B cell (primary cell): ENCODE results near the gene KRTAP4-3. TPM values are rescaled to one million over a fixed set of nuclear protein-coding genes. Genes with fewer than 3 reads are reported as not detected.

Source experiments
- ATAC-seq: fragments of 200-7000 bp; cut with Tn5 transposase; one replicate; pipeline ENCODE4 v1.10.0; 2021; ENCODE audit warnings: low read depth, mild to moderate bottlenecking, moderate number of reproducible peaks, moderate library complexity
- CTCF ChIA-PET: fragments of 350-600 bp; sonication (Branson Sonifier 250); formaldehyde crosslinking; loops from one replicate; lab custom pipeline; 2021; ENCODE audit warnings: antibody characterized with exemption, inconsistent platforms; lab: Charles Lee
- POLR2A ChIA-PET: fragments of 350-600 bp; sonication (Branson Sonifier 250); formaldehyde crosslinking; loops from one replicate; lab custom pipeline; 2021; ENCODE audit warnings: antibody characterized with exemption; lab: Charles Lee
- DNase-seq: peaks from one replicate; pipeline ENCODE4 v3.0.0; 2013
- H2AFZ ChIP-seq: 2 replicates; pipeline ENCODE4 v1.6.1; 2012; ENCODE audit warnings: mild to moderate bottlenecking, low read depth, low read length; ENCODE audit not compliant: insufficient read depth, poor library complexity, severe bottlenecking
- H3K27ac ChIP-seq, 2 donors: 1 replicate in 1 of 2; 2 replicates in 1 of 2; pipeline ENCODE4 v1.5.1; 2012 to 2013; ENCODE audit warnings: low read length in 2 of 2, mild to moderate bottlenecking in 2 of 2, moderate library complexity in 1 of 2
- H3K27me3 ChIP-seq, 4 experiments: fragments of 200-600 bp in 1 of 4; sonication (generic) in 1 of 4; replicated peaks in 1 of 4; 1 replicate in 2 of 4; 2 replicates in 2 of 4; pipeline versions ENCODE4 v1.6.1 to v1.7.0; 2013 to 2016; ENCODE audit warnings: low read length in 3 of 4, mild to moderate bottlenecking in 2 of 4, mixed read lengths in 1 of 4, moderate library complexity in 1 of 4; ENCODE audit not compliant: insufficient read depth in 4 of 4, control insufficient read depth in 3 of 4; ENCODE audit errors: control extremely low read depth in 1 of 4
- H3K36me3 ChIP-seq, 2 experiments: replicated peaks in 1 of 2; 1 replicate in 1 of 2; 2 replicates in 1 of 2; pipeline versions ENCODE4 v1.6.1 to v1.7.1; 2013; ENCODE audit warnings: low read length in 1 of 2; ENCODE audit not compliant: insufficient read depth in 2 of 2, control insufficient read depth in 1 of 2; ENCODE audit errors: control extremely low read depth in 1 of 2, extremely low read depth in 1 of 2
- H3K4me1 ChIP-seq, 2 donors: fragments of 200-600 bp in 1 of 2; sonication (generic) in 1 of 2; 1 replicate in 1 of 2; 2 replicates in 1 of 2; pipeline versions ENCODE4 v1.5.1 to v1.6.1; 2013 to 2017; ENCODE audit warnings: low read length in 2 of 2; ENCODE audit not compliant: control insufficient read depth in 2 of 2, insufficient read depth in 2 of 2
- H3K4me2 ChIP-seq: replicated peaks from 2 replicates; pipeline ENCODE3; 2012; ENCODE audit warnings: mild to moderate bottlenecking, low read depth, low read length; ENCODE audit not compliant: poor library complexity, severe bottlenecking
- H3K4me3 ChIP-seq, 5 experiments: fragments of 200-600 bp in 1 of 5; sonication (generic) in 1 of 5; 1 replicate in 3 of 5; 2 replicates in 2 of 5; pipeline versions ENCODE4 v1.5.1 to v1.7.0; 2011 to 2016; ENCODE audit warnings: low read length in 4 of 5, mild to moderate bottlenecking in 4 of 5, low read depth in 2 of 5, control low read depth in 1 of 5, moderate library complexity in 1 of 5; ENCODE audit not compliant: insufficient read depth in 1 of 5; ENCODE audit errors: control extremely low read depth in 1 of 5, extremely low read depth in 1 of 5
- H3K79me2 ChIP-seq: fragments of 200-600 bp; sonication (generic); one replicate; pipeline ENCODE4 v1.6.0; 2016; ENCODE audit warnings: low read length; ENCODE audit not compliant: control insufficient read depth, insufficient read depth
- H3K9ac ChIP-seq: fragments of 200-600 bp; sonication (generic); 2 replicates; pipeline ENCODE4 v1.6.1; 2017; ENCODE audit warnings: mild to moderate bottlenecking, low read length, moderate library complexity
- H3K9me3 ChIP-seq, 3 donors: one replicate each; pipeline versions ENCODE4 v1.6.1 to v1.7.1; 2013; ENCODE audit warnings: low read length in 2 of 3; ENCODE audit not compliant: control insufficient read depth in 2 of 3, insufficient read depth in 1 of 3; ENCODE audit errors: control extremely low read depth in 1 of 3
- H4K20me1 ChIP-seq: 2 replicates; pipeline ENCODE4 v1.6.0; 2012; ENCODE audit warnings: mild to moderate bottlenecking, low read length; ENCODE audit not compliant: insufficient read depth, control insufficient read depth, poor library complexity, severe bottlenecking
- H3K27ac Mint-ChIP-seq: one replicate; pipeline ENCODE4 v1.8.0; 2021; ENCODE audit warnings: mixed read lengths
- H3K27me3 Mint-ChIP-seq: one replicate; pipeline ENCODE4 v1.8.0; 2021; ENCODE audit warnings: mixed read lengths
- H3K4me1 Mint-ChIP-seq: one replicate; pipeline ENCODE4 v1.8.0; 2021; ENCODE audit warnings: mixed read lengths
- H3K4me3 Mint-ChIP-seq: one replicate; pipeline ENCODE4 v1.8.0; 2021; ENCODE audit warnings: mixed read lengths
- H3K9me3 Mint-ChIP-seq: one replicate; pipeline ENCODE4 v1.8.0; 2022; ENCODE audit warnings: mixed read lengths; ENCODE audit not compliant: insufficient read depth
- EZH2 ChIP-seq: IDR thresholded peaks from 2 replicates; pipeline ENCODE4 v1.6.1; 2012; ENCODE audit warnings: borderline replicate concordance, low read depth, mild to moderate bottlenecking, moderate library complexity, low read length; ENCODE audit not compliant: insufficient read depth, poor library complexity, severe bottlenecking
- WGBS: methylation state at CpG from one replicate; pipeline ENCODE4 v1.1.5; 2013; ENCODE audit warnings: missing lambda C conversion rate; ENCODE audit not compliant: insufficient coverage; 5-methylcytosine and 5-hydroxymethylcytosine counted together
- intact Hi-C: fragments of 100-400 bp; cut with micrococcal nuclease; formaldehyde crosslinking; loops from one replicate; pipeline ENCODE4 v1.10.0; 2022
- polyA minus RNA-seq: library from RNA; depleted of rRNA, polyadenylated mRNA; stranded (reverse); fragments of >200 nt; gene quantifications from 2 replicates; pipeline ENCODE4 v1.2.3, GENCODE V29; 2012
- polyA plus RNA-seq: library from polyadenylated mRNA; depleted of rRNA; stranded (reverse); fragments of >200 nt; gene quantifications from 2 replicates; pipeline ENCODE4 v1.2.3, GENCODE V29; 2012
- total RNA-seq, 2 donors: library from RNA; stranded (reverse); fragments of 120-200 nt in 1 of 2; gene quantifications; 1 replicate in 1 of 2; 2 replicates in 1 of 2; pipeline versions ENCODE4 v1.2.3 to v1.2.4, GENCODE V29; 2013 to 2022
- TF ChIP-seq, protein P1 (sequence below): fragments of 200-600 bp; IDR thresholded peaks from one replicate; pipeline ENCODE4 v1.8.0; 2022; ENCODE audit warnings: antibody characterized with exemption, mild to moderate bottlenecking

Gene KRTAP4-3
- total RNA-seq = not detected in 2 replicates
- not detected for total RNA-seq (2013)
- not detected in 2 replicates for polyA plus RNA-seq
- polyA minus RNA-seq = not detected in 2 replicates

DNA sequence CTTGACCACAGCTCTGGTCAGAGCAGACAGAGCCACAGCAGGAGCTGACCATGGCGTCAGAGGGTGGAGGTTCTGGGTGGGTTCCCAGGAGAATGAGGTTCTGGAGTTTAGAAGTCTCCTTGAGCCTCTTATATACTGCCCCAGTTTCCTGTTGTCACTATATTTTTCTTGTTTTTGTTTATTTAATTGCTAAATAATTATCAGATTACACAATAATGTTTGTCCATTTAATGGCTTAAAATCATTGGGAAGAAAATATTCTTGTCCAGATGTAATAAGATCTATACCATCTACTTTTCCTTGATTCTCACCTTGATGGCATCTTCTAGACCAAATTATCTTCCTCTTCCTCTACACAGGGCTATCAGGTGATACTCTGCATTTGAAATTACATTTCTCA lies at the start of gene KRTAP4-3:
Gene KRTAP4-3, minus strand, starts transcription at position 101 of the 400 bp plus-strand sequence. Its CDS starts 49 bp downstream, at position 52.
- Histone ChIP-seq H4K20me1 (no peaks in the 10 kb centered on the region), H3K9me3 (peaks cover 0 to 6% (median 0%) of the 10 kb centered on the region in 3 donors), H3K79me2 (no peaks in the 10 kb centered on the region), H3K4me2 (no peak within 1 kb of the TSS), H2AFZ (no peak within 1 kb of the TSS), H3K4me3 (no peak within 1 kb of the TSS), H3K9ac (no peak within 1 kb of the TSS), H3K27me3 (no peaks in the 10 kb centered on the region), H3K27ac (no peak within 1 kb of the TSS), H3K4me1 (no peaks in the 10 kb centered on the region), H3K36me3 (no peaks in the 10 kb centered on the region)
- Mint-ChIP-seq H3K27me3 (peaks cover 12% of the 10 kb centered on the region), H3K4me1 (peaks cover 3% of the 10 kb centered on the region), H3K9me3 (no peaks in the 10 kb centered on the region), H3K4me3 (no peak within 1 kb of the TSS), H3K27ac (no peak within 1 kb of the TSS)
- ChIA-PET CTCF (interaction anchor here (0.9 kb wide), 1 partner anchor 154 kb away, joined by 3 read pairs; no protein-coding TSS in a partner anchor), POLR2A (no interaction called here)
- TF ChIP-seq EZH2 = no peak
- TF ChIP-seq, protein P1, sequence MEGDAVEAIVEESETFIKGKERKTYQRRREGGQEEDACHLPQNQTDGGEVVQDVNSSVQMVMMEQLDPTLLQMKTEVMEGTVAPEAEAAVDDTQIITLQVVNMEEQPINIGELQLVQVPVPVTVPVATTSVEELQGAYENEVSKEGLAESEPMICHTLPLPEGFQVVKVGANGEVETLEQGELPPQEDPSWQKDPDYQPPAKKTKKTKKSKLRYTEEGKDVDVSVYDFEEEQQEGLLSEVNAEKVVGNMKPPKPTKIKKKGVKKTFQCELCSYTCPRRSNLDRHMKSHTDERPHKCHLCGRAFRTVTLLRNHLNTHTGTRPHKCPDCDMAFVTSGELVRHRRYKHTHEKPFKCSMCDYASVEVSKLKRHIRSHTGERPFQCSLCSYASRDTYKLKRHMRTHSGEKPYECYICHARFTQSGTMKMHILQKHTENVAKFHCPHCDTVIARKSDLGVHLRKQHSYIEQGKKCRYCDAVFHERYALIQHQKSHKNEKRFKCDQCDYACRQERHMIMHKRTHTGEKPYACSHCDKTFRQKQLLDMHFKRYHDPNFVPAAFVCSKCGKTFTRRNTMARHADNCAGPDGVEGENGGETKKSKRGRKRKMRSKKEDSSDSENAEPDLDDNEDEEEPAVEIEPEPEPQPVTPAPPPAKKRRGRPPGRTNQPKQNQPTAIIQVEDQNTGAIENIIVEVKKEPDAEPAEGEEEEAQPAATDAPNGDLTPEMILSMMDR = no peak
- WGBS = 100% methylated on average over 1 of the region's 1 CpG
- ATAC-seq (no peak), DNase-seq (no peak)
- intact Hi-C loops = no loop called here

DNA sequence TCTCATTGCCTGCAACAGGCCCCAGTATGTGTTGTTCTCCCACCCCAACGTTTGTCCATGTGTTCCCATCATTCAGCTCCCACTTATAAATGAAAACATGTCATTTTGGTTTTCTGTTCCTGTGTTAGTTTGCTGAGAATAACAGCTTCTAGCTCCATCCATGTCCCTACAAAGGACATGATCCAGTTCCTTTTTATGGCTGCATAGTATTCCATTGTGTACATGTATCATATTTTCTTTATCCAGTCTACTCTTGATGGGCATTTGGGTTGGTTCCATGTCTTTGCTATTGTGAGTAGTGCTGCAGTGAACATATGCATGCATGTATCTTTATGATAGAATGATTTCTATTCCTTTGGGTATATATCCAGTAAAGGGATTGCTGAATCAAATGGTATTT lies 47.7 kb upstream of the KRTAP4-3 start:
- POLR2A ChIA-PET = no interaction called here

More for the DNA sequence above, 47.7 kb upstream of the KRTAP4-3 start:
- CTCF ChIA-PET = no interaction called here
- Histone ChIP-seq H3K27ac (no peak overlapping the region), H3K36me3 (no peaks in the 10 kb centered on the region), H3K4me1 (peaks cover 0 to 4% of the 10 kb centered on the region in 2 donors), H3K9ac (no peak overlapping the region), H3K4me2 (no peak overlapping the region), H2AFZ (no peak overlapping the region), H4K20me1 (no peaks in the 10 kb centered on the region), H3K9me3 (peaks cover 0 to 4% (median 1%) of the 10 kb centered on the region in 3 donors), H3K4me3 (no peak overlapping the region), H3K79me2 (no peaks in the 10 kb centered on the region), H3K27me3 (peaks cover 0 to 8% (median 0%) of the 10 kb centered on the region in 4 experiments)
- Mint-ChIP-seq H3K4me1 (peaks cover 4% of the 10 kb centered on the region), H3K27ac (no peak overlapping the region), H3K4me3 (no peak overlapping the region), H3K27me3 (peaks cover 49% of the 10 kb centered on the region), H3K9me3 (no peaks in the 10 kb centered on the region)
- WGBS = 100% methylated on average over 1 of the region's 1 CpG
- DNase-seq (no peak), ATAC-seq (no peak)
- intact Hi-C loops = no loop called here
- TF ChIP-seq, protein P1 = no peak
- no peak for TF ChIP-seq EZH2
